HTR-8/SVneo (cell line): ENCODE results near the gene PRMT5.
A peak's percentile ranks its signal among the peaks of the same experiment; 100 is the strongest.
"Not testable (repeated sequence)": the region's sequence is repeated elsewhere in the genome, so short reads cannot be mapped to it uniquely, and the experiment has no call there.

Source experiments
- DNase-seq: peaks from one replicate; pipeline ENCODE4 v3.0.0; 2011; ENCODE audit warnings: low spot score, mixed read lengths; ENCODE audit not compliant: insufficient read length
- FAIRE-seq: peaks from 2 replicates; lab custom pipeline; 2011; peaks lifted over from hg19 to GRCh38; lab: Jason Lieb, UNC

The PRMT5 gene

GRCh38 chr14:22929104-22929960, at the start of gene PRMT5:
PRMT5 (minus strand) TSS chr14:22929376; CDS start chr14:22929361, 15 bp downstream.
- peak; percentile 95 for DNase-seq
- FAIRE-seq: no peak

DNA sequence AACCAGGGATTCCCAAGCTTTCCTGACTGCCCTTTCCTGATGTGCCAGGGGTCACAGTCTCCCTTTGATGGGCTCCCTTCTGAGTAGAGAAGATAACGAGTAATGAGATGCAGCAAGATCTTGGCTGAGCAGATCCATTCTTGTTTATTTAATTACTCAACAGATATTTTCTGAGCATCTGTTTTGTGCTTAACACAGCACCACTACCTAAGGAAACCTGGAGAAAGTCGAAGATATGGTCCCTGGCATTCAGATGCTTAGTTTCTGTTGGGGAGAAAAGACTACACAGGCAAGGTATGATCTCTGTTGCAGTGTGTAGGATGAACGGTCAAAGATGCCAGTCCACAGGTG, 49.3 kb upstream of the PRMT5 start:
- no peak for DNase-seq
- FAIRE-seq: no peak

GRCh38 chr14:22977684-22978486, 48.7 kb upstream of the PRMT5 start:
- DNase-seq: peak; percentile 82
- peak; percentile 26 for FAIRE-seq

DNA sequence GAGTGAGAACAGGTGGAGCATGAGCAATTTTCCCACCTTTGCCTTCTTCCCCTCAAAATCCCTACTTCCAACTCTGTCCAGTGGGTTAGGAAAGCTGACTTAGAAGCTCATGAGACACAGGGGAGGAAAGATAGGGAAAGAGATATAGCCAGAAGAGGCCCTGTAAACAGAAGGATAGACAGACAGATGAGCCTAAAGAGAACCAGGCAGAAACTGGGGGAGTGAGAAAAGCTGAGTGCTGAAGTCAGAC, 48.2 kb upstream of the PRMT5 start:
- FAIRE-seq (no peak), DNase-seq (no peak)

DNA sequence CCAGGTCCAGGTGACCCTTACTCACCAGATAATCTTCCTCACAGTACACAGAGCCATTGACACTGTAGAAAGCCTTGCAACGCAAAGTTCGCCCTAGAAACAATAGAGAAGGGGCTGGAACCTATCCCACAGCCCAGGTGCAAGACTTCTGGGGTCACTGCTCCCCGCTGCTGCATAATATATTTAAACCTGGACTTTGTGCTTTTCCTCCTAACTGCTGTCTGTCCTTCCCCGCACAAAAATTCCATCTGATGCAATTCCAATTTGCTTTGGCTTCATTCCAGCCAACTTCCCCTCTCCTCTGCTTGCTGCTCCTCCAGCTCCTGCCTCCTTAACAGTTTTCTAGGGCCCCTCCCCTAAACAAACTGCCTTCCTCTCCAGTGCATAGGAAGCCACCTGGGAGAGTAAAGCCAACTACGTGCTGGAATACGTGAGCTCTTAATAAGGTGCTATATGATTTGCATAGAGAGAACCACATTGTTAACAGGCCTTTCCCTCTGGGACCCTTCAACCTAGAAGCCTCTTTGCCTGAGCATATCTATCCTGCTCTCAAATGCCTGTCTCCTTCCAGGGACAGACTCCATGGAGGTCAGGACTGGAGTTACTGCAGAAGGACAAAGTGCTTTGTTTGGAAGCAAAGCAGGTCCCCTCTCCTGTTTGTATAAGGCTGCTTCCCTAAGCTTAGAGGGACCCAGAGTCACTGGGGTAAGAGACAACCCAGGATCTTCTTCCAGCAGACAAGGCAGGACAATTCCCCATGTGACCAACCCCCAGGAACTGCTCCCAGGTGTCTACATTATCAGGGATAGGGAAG, 47.7 kb upstream of the PRMT5 start:
- no peak for FAIRE-seq
- no peak for DNase-seq

GRCh38 chr14:22974530-22975313, 45.5 kb upstream of the PRMT5 start:
- FAIRE-seq: no peak
- DNase-seq: no peak

DNA sequence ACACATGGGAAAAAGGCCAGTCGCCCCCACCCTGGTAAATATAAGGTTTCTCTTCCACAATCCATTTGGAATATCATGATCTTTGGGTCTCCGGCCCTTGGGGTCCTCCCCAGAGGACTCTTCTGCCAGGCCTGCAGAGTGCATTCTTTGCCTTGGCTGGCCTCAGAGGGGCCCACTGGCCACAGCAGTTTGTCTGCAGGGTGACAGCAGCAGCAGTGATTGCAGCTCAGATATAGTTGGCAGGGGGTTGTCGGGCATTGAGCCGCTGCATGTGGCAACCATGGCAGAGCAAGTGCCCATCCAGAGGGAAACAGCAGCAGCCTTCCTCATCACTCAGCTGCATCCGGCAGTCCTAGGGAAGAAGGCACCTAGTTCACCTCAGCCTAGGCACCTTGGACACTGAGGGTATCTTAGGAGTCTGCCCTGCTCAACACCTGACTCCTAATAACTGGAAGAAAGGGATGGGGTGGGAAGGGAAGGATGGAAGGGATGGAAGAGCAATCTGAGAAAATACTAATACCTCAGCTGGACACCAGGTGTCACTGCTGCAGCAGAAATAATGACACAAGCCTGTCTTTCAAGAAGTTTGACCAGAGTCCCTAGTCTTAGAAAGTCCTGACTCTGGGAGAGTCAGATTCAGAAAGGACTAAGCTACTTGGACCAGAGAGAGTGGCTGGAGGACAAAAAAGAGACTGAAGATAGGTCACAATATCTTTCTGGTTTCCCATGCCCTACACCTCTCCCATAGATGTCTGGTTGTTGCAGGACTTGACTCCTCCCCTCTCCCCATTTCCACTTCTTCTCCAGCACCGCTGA, 44.2 kb upstream of the PRMT5 start:
- FAIRE-seq: no peak
- peak; percentile 51 for DNase-seq

DNA sequence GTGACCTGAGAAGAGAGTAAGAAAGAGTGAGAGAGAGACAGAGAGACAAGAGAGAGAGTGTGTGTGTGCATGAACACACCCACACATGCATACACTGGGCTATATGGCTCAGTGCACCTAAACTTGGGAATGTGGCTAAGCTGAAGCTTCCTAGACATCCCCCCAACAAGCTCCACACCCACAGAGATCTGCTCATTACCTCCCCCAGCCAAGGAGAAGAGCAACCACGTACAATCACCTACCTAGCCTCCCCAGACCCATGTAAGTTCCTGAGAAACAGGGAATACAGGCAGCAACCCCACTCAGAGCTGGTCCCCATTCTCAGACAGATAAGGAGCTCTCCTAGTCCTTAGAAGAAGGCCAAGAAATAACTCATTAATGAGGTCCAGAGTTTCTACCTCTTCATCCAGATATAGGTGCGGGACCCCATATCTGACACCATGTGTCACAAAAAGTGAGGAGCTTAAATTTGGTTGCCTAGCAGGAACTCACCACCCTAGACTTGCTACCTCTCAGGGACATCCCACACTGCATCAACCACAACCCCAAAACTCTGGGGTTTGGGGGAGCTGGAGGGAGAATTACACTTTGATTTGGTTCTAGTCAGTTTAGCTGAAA, 43.2 kb upstream of the PRMT5 start:
- FAIRE-seq (no peak), DNase-seq (no peak)

- DNase-seq (no peak), FAIRE-seq (no peak)
Measured at GRCh38 chr14:22971152-22971551, 42.0 kb upstream of the PRMT5 start.

GRCh38 chr14:22966783-22967269, 37.6 kb upstream of the PRMT5 start:
- FAIRE-seq (no peak), DNase-seq (no peak)

- not testable (repeated sequence) for FAIRE-seq
Measured at GRCh38 chr14:22965916-22966782, 37.0 kb upstream of the PRMT5 start.

GRCh38 chr14:22962061-22962676, 33.0 kb upstream of the PRMT5 start:
- FAIRE-seq (no peak), DNase-seq (no peak)

More at GRCh38 chr14:22965916-22966782, 37.0 kb upstream of the PRMT5 start:
- DNase-seq: not testable (repeated sequence)

DNA sequence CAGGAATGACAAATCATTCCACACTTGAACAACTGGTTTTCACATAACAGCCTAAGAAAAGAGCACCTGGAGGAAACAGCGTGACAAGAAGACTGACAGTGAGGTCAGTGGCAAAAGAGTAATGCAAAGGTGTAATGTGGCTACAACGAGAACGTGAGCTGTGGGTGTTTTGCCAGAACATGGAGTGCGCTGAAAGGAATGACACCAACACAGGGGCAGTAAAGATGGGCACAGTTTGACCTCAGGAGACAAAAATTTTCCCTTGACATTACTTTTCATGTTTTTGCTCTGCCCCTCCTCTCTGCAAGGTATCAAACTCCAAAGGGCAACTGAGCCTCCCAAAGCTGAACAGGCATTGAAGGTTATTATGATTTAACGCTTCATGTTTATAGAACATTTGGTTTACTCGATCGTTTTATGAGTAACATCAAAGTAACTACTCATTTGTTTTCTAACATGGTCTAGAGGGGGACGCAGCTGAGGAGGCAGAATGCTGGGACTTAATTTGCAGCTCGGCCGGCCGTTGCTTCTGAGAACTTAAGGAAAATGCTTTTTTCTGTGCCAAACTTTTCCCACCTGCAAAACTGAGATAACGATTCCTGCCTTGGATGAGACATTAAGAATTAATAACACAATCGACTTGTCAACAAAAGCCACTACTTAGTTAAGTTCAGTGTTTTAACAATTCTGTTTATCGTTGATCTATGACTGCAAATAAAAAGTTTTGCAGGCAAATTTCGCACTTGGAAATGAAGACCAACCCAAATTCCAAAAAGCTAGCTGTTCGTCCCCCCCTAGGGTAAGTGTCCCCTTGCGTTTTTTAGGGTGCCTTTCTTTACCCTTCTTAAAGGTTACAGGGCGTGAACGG, 26.8 kb upstream of the PRMT5 start:
- FAIRE-seq: no peak
- DNase-seq: no peak

GRCh38 chr14:22952418-22952817, 23.2 kb upstream of the PRMT5 start:
- FAIRE-seq (no peak), DNase-seq (no peak)

DNA sequence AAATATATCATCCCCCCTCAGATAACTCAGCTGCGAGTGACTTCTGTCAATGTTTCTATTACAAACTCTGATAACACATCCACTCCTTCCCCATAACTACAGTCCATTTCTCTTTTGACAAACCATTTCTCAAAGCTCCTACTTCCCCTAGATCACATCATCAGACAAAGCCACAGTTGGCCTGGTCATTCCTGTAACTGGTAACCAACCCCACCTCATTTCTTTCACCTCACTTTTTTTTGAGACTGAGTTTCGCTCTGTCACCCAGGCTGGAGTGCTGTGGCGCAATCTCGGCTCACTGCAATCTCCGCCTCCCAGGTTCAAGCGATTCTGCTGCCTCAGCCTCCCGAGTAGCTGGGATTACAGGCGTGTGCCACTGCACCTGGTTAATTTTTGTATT, 22.6 kb upstream of the PRMT5 start:
- not testable (repeated sequence) for DNase-seq, FAIRE-seq

GRCh38 chr14:22945642-22946041, 16.5 kb upstream of the PRMT5 start:
- FAIRE-seq: no peak
- no peak for DNase-seq
